ENCODE results near the gene ARHGEF1. TPM values are rescaled to one million over a fixed set of nuclear protein-coding genes. Genes with fewer than 3 reads are reported as not detected.

ARHGEF1 gene
- total RNA-seq, 1 donor from 2014 or later = 73.1 TPM

- FAIRE-seq (no peak), DNase-seq (ENCODE audit: low read depth) (no peak)
- H3K4me1 ChIP-seq (ENCODE audit: insufficient read depth, low read length) = no peaks in the 10 kb centered on the region
- H3K9me3 ChIP-seq (ENCODE audit: insufficient read depth, low read depth, low read length) = peaks cover 7% of the 10 kb centered on the region
- Mint-ChIP-seq H3K4me3 (ENCODE audit: unreplicated experiment) (no peak overlapping the region), H3K27me3 (ENCODE audit: low read depth, unreplicated experiment) (peaks cover 44% of the 10 kb centered on the region), H3K36me3 (ENCODE audit: low read depth, unreplicated experiment) (peaks cover 2% of the 10 kb centered on the region), H3K9me3 (ENCODE audit: unreplicated experiment) (peaks cover 10% of the 10 kb centered on the region), H3K4me1 (ENCODE audit: low read depth, unreplicated experiment) (peaks cover 3% of the 10 kb centered on the region), H3K27ac (ENCODE audit: unreplicated experiment) (no peak overlapping the region)
- TF ChIP-seq CTCF (IDR thresholded peaks at IDR 0.05; ENCODE audit: insufficient read depth, low read depth, low read length) (no peak), EZH2 (IDR thresholded peaks at IDR 0.05; ENCODE audit: insufficient read depth, low read length) (peak; percentile 22)
- no peak overlapping the region for H3K27ac ChIP-seq (ENCODE audit: low read depth, low read length)
- H3K4me3 ChIP-seq (ENCODE audit: insufficient read depth, low read depth, low read length) = no peak overlapping the region
- H3K79me2 ChIP-seq (ENCODE audit: insufficient read depth, low read length) = no peaks in the 10 kb centered on the region
- H3K4me2 ChIP-seq (ENCODE audit: low read length) = no peak overlapping the region
- peaks cover 81% of the 10 kb centered on the region for H3K27me3 ChIP-seq (ENCODE audit: insufficient read depth, low read length)
- H4K20me1 ChIP-seq (ENCODE audit: insufficient read depth, low read length) = peaks cover 24% of the 10 kb centered on the region
- H2AFZ ChIP-seq (ENCODE audit: low read depth, low read length) = no peak overlapping the region
- H3K9ac ChIP-seq (ENCODE audit: low read length) = no peak overlapping the region
- H3K36me3 ChIP-seq (ENCODE audit: insufficient read depth, low read length) = no peaks in the 10 kb centered on the region
These were observed 43.9 kb downstream of the ARHGEF1 start for GRCh38 chr19:41926763-41927496.

- Histone ChIP-seq H3K4me3 (ENCODE audit: insufficient read depth, low read depth, low read length) (peak overlapping the region; percentile 33), H3K36me3 (ENCODE audit: insufficient read depth, low read length) (no peaks in the 10 kb centered on the region), H2AFZ (ENCODE audit: low read depth, low read length) (peak overlapping the region; percentile 69), H3K4me2 (ENCODE audit: low read length) (peak overlapping the region; percentile 89), H4K20me1 (ENCODE audit: insufficient read depth, low read length) (peaks cover 20% of the 10 kb centered on the region), H3K9me3 (ENCODE audit: insufficient read depth, low read depth, low read length) (peaks cover 9% of the 10 kb centered on the region), H3K4me1 (ENCODE audit: insufficient read depth, low read length) (no peaks in the 10 kb centered on the region), H3K79me2 (ENCODE audit: insufficient read depth, low read length) (no peaks in the 10 kb centered on the region), H3K27me3 (ENCODE audit: insufficient read depth, low read length) (peaks cover 83% of the 10 kb centered on the region), H3K27ac (ENCODE audit: low read depth, low read length) (no peak overlapping the region), H3K9ac (ENCODE audit: low read length) (peak overlapping the region; percentile 43)
- H3K4me1 Mint-ChIP-seq (ENCODE audit: low read depth, unreplicated experiment) = peaks cover 4% of the 10 kb centered on the region
- H3K4me3 Mint-ChIP-seq (ENCODE audit: unreplicated experiment) = peak overlapping the region; percentile 78
- H3K36me3 Mint-ChIP-seq (ENCODE audit: low read depth, unreplicated experiment) = peaks cover 2% of the 10 kb centered on the region
- peaks cover 10% of the 10 kb centered on the region for H3K9me3 Mint-ChIP-seq (ENCODE audit: unreplicated experiment)
- TF ChIP-seq CTCF (IDR thresholded peaks at IDR 0.05; ENCODE audit: insufficient read depth, low read depth, low read length) (no peak), EZH2 (IDR thresholded peaks at IDR 0.05; ENCODE audit: insufficient read depth, low read length) (peak; percentile 43)
- no peak for DNase-seq (ENCODE audit: low read depth)
- no peak overlapping the region for H3K27ac Mint-ChIP-seq (ENCODE audit: unreplicated experiment)
- no peak for FAIRE-seq
- H3K27me3 Mint-ChIP-seq (ENCODE audit: low read depth, unreplicated experiment) = peaks cover 40% of the 10 kb centered on the region
These were observed 44.7 kb downstream of the ARHGEF1 start for GRCh38 chr19:41927497-41928192.

All from astrocyte (in vitro differentiated cells and primary cell).